GM20431 (cell line): Measurements from ENCODE around the gene MEX3B.

Source experiments
- in situ Hi-C: fragments of 300-500 bp; cut with MseI, MboI; formaldehyde crosslinking; loops from one replicate; pipeline ENCODE4 v1.15.0; 2020; ENCODE audit warnings: low sequenced_read_pairs; ENCODE audit not compliant: unreplicated experiment

The MEX3B gene

DNA sequence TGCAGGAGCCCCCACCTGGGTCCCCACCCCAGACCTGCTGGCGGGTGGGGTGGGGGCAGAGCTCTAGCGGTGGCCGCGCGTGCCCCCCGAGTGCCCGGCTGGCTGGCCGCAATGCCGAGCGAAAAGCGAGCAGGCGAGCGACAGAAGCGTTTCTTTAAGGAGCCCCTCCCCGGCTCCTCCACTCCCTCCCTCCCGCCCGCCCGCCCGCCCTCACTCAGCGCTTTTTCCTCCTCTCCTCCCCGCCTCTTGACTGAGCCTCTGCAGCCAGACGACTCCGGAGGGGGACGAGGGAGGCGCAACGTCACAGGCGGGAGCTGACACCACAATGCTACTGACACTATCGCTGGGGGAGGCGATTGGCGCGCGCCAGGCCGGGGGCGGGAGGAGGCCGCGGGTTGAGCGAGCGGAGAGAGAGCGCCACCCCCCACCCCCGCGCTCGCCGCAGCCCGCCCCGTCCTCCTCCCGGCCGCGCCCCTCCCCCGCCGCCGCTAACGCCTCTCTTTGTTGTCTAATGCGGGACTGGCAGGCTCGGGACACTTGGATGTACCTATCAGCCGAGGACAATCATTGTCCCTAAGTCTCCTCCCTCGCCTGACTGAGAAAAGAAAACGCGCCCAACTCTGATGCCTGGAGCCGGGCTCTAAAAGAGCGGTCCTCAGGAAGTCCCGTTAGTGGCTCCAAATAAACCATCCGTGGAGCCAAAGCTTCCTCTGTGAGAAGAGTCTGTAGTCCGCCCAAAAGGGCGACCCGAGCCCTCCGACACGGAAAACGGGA is at the start of gene MEX3B:
Gene MEX3B (minus strand): TSS at position 127 of the 774 bp plus-strand sequence. CDS start 313 bp downstream, outside the sequence.
- in situ Hi-C loops: no loop called here

DNA sequence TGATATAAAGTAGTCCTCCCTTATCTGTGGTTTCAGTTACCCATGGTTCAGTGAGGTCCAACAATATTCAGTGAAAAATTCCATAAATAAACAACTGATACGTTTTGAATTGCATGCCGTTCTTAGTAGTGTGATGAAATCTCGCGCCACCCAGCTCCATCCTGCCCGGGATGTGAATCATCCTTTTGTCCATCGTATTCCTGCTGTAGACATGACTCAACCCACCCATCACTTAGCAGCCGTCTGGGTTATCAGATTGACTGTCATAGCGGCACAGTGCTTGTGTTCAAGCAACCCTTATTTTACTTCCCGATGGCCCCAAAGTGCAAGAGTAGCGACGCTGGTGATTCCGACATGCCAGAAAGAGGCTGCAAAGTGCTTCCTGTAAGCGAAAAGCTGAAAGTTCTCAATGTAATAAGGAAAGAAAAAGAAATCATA is 48.0 kb upstream of the MEX3B start:
- in situ Hi-C loops: no loop called here

DNA sequence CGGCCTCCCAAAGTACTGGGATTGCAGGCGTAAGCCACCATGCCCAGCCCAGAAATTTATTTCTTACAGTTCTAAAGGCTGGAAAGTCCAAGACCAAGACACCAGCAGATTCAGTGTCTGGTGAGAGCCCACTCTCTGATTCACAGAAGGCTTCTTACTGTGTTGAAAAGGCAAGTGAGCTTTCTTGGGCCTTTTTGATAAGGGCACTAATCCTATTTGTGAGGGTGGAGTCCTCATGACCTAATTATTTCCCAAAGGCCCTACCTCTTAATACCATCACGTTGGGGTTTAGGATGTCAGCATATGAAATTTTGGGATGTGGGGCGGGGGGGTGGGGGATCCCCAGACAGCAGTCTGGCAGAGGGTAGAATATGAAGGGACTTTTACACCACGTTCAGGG is 47.5 kb upstream of the MEX3B start:
- in situ Hi-C loops: no loop called here

DNA sequence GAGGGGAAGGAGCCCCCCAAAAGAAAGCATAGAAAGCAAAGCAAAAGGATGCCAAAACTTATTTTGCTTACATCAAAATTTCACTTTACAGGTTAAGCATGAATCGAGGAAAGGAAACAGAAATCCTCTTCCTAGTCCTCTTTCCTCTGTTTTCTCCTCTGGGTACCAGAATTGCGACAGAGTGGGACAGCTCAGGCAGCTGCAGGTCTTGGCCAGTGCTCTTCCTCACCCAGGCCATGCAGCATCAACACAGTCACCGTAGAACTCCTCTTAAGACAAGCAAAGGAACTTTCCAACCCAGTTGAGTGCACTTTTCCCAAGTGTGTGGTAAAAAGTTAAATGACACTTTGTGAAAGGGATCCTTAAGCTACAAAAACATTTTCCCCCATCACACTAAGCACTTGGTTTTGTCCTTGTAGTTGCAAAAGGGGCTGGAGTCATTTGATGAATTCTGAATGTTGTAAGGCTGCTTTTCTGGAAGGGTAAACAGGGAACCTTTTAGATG is 45.9 kb upstream of the MEX3B start:
- in situ Hi-C loops: no loop called here

DNA sequence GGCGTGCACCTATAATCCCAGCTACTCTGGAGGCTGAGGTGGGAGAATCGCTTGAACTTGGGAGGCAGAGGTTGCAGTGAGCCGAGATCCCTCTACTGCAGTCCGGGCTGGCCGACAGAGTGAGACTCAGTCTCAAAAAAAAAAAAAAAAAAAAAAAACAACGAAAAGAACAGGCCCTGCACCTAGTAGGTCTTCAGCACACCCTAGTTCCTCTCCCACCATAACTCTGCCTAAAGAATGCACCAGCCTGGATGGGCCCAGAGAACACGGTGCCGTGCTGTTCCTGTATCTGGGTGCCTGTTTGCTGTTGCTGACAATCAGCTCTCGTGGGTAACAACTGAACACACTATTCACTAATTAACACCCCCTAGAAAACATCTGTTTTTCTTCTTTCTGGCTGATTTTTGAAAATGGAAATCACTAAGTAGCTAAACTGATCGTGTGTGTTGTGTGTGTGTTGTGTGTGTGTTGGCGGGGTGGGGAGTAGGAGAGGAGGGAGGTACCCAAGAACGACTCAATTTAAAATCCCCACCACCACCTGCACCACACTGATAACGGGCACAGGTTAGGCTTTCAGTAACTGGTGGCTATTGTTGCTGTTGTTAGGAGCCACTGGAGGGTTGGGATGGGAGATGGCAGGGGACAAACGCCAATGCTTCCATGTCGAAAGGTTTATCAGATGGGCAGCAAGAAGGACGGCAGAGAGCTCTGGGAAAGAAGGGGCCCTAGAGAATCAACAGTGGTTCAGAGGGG is 40.6 kb upstream of the MEX3B start:
- in situ Hi-C loops: no loop called here

DNA sequence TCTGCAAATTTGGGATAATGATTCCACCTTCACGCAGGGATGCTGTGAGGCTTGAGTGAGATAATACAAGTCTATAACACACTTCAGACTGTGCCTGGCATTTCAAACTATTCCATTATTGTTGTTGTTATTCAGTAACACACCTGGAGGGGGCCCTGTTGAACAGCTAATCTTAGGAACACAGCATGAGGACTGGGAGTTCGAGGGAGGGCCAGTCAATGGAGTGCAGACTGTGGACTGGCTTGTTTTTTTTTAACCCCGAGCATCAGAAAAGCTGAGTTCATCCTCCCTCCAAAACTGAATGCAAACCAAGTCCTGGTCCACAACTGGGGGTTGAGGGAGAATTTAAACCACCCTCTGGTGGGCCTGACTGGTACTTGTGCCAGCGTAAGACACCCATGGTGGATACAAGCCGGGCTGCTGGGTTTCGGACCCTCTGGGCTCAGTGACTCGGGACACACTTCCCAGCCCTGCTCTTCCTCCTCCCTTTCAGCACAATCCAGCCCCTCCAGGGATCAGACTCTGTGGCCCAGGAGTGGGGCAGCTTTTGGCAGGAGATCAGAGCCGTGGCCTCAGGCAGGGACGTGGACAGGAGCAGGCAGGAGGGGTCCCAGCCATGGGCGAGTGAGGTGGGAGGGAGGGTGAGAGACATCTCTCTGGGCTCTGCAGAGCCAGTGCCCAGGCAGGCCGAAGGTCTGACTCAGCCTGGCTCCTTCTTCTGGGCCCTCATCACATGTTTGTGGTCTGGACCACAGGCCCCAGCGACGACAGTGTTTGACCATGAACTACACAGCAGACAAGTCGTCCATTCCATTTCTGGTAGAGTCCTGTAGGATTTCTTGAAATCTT is 36.3 kb upstream of the MEX3B start:
- in situ Hi-C loops: no loop called here

DNA sequence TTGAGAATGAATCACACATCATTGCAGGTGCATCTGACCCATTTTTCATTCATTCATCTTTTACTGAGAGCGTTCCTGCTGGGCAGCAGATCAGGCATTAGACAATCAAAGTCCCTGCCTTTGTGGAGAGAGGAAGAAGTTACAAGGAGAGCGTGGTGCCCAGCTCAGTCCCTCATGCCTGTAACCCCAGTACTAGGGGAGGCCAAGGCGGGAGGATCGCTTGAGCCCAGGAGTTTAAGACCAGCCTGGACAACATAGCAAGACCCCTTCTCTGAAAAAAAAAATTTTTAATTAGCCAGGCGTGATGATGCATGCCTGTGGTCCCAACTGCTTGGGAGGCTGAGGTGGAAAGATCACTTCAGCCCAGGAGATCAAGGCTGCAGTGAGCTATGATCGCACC is 35.0 kb upstream of the MEX3B start:
- in situ Hi-C loops: no loop called here

DNA sequence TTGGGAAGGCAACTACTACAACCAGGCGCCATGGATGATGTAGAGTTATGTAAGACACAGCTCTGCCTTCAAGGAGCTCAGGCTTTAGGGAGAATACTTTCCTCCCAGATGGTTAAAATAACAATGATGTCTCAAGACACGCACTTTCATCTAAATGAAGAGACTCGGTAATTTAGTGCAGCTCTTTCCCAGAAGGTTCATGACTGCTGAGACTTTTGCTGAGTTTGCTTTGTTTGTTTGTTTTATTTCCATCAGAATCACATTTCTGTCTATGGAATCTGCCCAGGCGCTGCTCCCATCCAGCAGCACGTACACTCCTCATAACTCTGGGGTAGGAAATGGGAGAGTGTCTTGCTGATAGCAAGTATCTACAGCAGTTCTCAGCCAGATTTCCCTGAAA is 33.9 kb upstream of the MEX3B start:
- in situ Hi-C loops: no loop called here

DNA sequence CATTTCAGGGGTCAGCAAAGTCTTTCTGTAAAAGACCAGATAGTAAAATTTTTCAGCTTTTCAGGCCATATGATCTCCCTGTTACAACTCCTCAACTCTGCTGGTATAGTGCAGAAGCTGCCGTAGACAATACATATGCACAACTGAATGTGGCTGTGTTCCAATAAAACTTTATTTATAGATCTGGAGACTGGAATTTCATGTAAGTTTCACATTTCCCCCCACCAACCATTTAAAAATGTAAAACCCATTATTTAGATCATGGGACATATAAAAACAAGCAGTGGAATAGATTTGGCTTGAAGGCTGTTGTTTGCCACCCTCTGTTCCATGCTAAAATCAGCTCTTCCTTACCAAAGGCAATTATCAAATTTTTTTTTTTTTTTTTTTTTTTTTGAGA is 28.8 kb upstream of the MEX3B start:
- in situ Hi-C loops: no loop called here

DNA sequence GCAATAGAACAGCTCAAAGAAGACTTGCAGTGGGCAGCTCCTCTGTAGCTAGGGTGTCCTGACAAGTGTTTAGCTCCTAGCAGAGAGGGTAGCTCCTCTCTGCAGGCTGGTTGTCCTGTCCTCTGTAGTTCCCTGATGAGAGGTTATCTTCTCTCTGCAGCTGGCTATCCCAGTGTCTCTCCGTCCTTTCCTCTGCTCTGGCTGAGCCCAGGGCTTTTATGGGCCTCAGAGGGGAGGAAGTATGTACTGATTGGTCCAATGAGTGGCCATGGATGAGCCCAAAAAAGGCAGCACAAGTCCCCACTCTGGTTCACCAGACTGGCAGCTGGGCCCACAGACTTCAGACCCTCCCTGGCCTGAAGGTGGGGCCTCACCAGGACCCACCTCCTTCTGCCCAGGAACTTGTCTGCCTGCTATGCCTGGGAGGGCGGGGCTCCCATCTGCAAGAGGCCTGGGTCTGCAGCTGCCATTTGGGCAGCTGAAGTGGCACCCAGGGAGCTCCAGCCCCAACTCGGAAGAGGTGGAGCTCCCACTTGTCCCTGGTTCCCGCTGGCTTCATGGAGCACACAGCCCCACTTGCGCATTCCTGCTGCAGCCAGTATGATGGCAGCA is 27.2 kb upstream of the MEX3B start:
- in situ Hi-C loops: no loop called here

DNA sequence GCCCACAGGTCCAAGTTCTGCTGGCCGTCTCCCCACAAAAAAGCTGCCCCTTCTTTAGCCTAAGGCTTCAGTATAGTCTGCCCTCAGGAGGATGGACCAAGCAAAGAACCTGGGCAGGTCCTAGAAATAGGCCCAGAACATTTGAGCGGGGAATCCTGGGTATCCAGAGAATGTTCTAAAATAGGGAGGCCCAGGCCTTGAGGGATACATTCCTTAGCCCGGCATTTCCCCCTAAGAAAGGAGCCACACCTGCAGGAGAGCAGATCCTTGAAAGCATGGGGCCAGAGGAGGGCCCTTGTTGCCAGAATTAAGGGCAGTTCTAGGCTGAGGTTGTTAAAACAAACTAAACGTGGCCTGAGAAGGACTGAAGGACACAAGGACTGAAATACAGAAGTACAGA is 20.6 kb upstream of the MEX3B start:
- in situ Hi-C loops: no loop called here

DNA sequence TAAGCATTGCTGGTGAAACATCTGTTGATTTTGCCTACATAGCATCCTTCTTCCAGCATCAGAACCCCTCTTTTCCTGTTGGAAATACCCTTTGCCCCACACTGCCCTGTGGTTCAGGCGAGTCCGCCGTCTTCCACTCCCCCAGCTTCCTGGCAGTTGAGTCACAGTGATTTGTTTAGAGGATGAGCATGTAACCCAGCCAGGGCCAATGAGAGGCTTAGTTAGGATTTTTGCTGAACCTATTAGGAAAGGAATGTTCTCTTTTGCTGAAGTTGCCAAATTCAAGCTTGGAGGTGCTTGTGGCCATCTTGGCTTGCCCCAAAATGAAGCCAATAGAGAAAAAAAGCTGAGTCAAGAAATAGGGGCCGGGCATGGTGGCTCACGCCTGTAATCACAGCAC is 19.0 kb upstream of the MEX3B start:
- in situ Hi-C loops: no loop called here

DNA sequence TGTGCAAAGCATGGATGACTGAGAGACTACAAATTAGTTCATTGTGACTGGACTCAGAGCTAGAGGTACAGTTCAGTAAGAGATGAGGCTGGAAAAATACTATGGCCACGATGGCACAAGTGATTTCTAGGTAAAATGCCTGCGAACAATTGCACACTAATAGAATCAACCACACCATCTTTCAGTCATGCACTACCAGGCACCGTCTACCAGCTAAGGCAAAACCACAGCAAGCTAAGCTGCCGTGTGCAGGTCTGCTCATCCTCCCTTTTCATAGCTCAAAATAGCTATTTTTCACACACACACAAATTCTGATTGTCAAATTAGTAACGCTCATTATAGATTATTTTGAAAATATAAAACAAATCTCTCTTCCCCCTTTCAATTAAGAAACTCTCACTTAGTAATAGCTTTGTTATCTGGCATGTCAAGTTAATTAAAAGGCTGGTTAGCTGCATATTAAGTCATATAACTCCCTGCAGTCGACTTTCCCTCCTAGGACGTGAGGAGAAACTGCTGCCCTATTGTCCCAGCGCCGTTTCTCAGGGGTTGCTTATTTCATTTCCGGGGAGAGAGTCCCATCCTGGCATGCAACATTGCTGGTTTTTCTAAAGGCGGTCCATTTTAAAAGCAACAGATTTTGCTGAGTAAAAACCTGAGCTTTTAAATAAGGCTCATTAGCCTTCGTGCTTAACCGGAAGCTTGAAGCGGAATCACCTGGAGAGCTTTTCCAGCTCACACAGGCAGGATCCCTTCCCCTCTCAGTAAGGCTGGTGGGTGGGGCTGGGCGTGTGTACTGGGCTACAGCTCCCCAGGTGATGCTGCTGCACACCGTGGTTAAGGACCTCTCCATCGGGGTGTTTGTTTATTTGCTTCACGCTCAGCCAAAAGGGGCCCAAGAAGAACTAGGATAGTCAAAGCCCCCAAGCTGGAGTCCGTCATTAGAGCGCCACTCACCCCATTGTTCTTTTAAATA is 16.9 kb upstream of the MEX3B start:
- in situ Hi-C loops: no loop called here

DNA sequence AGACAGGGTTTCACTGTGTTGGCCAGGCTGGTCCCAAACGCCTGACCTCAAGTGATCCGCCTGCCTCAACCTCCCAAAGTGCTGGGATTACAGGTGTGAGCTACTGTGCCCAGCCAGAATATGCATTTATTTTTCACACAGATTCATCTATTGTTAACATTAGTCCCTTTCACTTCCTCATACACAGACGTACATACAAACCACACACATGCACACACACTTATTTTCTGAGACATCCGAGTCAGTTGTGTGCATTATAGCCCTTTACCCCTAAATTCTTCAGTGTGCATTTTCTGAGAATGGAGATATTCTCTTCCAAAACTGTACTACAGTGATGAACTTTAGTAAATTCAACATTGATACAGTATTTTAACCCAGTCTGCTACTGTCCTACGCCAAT is 15.0 kb upstream of the MEX3B start:
- in situ Hi-C loops: no loop called here

DNA sequence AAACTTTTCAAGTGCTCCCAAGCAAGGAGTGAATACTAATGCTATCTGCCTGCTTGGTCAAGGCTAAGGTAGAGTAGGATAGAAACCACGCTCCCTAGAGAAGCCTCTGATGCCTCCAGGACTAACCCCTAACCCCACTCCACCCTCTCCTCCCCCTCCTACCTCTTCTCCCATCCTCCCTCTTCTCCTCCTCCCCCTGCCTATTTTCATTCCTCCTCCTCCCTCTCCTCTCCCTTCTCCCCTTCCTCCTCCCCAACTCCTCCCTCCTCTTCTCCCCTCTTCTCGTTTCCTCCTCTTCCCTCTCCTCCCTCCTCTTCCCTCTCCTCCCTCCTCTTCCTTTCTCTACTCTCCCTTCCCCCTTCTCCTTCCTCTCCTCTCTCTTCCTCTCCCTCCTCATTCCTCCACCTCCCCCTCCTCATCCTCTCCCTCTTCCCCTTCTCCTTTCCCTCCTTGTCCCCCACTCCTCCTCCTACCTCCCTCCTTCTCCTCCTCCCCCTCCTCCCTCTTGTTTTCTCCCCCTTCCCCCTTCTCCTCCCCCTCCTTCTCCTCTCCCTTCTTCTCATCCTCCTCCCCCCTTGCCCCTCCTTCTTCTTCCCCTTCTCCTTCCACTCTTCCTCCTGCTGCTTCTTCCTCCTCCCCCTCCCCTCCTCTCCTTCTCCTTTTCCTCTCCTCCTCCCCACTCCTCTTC is 12.8 kb upstream of the MEX3B start:
- in situ Hi-C loops: no loop called here

DNA sequence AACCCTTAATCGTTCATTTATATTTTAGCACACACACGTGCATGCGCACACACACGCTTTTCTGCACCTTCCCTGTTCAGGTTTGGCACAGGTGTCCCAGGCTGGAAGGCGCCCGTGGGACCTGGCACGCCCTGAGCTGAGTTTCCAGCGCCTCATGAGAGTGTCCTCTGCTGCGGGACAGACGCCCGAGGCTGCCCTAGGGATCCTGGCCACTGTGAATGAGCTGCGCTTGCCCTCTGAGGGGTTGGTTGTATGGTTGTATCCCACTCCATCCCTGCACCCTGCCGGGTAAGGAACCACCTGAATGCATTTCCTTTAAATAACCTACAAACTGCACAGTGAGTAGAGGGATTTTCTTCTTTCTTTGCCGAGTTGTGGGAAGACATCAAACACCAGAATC is 12.2 kb upstream of the MEX3B start:
- in situ Hi-C loops: no loop called here

DNA sequence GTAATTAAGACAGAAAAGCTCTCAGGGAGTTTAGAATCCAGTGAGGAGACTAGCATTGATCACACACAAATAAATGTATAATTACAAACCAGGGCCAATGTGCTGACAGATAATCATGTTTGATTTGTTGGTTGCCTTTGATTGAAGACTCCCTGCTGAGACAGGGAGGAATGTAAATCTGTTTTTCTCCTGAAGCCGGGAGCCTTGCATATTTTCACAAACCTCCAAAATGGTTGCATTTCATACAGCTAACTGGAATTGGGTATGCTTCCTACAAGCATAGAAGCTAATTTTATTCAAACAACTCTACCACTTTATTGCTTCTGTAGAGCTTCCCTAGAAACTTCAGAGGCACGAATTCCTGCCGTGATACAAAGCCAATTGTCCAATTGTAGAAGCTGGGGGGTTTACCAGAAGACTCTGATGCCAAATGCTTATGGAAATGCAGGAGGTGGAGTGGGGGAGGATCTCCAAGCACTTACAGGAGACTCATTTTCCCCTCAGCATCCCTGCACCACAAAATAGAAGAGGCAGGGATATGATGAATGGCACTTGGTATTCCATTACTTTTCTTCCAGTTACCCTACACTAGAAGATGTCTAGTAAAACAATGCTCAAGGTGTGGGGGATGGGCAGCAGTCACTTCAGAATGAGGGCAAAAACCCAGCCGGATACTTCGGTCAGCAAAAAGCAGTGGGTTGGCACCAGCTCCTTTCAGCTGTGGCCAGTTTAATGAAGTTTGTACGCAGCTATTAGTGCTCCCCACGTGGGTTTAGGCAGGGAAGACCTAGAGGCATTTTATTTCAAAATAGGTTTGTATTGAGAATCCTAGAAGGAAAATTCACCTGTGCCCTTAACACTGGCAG is 11.4 kb upstream of the MEX3B start:
- in situ Hi-C loops: no loop called here
